ENCODE data around the gene WDPCP. TPM values are rescaled to one million over a fixed set of nuclear protein-coding genes. Genes with fewer than 3 reads are reported as not detected.

The WDPCP gene
- total RNA-seq, 4 donors from 2014 or later, result 2.6 to 15.5 (median 10.9) TPM

GRCh38 chr2:63099032-63099431 is 489.2 kb downstream of the WDPCP start:
- in situ Hi-C loops (cut with MboI; ENCODE audit: low pct_ligation_motif_present in 1 of 4, low pct_unique_long_range_greater_than_20kb in 1 of 4, low sequenced_read_pairs in 3 of 4), result no loop called here
- no peak overlapping the region for H3K27ac ChIP-seq
- intact Hi-C loops (cut with DNase I; ENCODE audit: low total_unique reads), result no loop called here
- no peaks in the 10 kb centered on the region for H3K36me3 ChIP-seq
- no peaks in the 10 kb centered on the region for H3K4me1 ChIP-seq
- WGBS, 2 donors (ENCODE audit: low coverage in 1 of 2), result 91 to 100% methylated on average over 1 of the region's 1 CpG
- no peaks in the 10 kb centered on the region for H3K27me3 ChIP-seq
- DNase-seq, result no peak
- no peaks in the 10 kb centered on the region for H3K9me3 ChIP-seq
- TF ChIP-seq EP300 (IDR thresholded peaks at IDR 0.05; ENCODE audit: low read depth) (no peak), CTCF (IDR thresholded peaks at IDR 0.05) (no peak), POLR2A (IDR thresholded peaks at IDR 0.05) (no peak), POLR2AphosphoS5 (IDR thresholded peaks at IDR 0.05) (no peak)
- H3K4me3 ChIP-seq, result no peak overlapping the region

DNA sequence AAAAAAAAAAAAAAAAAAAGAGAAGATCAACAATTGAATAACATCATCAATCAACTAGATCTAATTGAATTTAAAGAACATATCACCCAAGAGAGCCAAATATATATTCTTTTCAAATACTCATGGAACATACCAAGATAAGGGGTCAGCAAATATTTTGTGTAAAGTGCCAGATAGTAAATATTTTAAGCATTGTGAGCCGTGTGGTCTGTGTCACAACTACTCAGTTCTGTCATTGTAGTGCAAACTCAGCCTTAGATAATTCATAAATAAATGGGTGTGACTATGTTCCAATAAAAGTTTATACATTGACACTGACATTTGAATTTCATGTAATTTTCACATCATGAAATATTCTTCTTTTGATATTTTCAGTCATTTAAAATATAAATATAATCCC is 491.8 kb downstream of the WDPCP start:
- TF ChIP-seq POLR2A (IDR thresholded peaks at IDR 0.05), result no peak
- TF ChIP-seq EP300 (IDR thresholded peaks at IDR 0.05; ENCODE audit: low read depth), result no peak
- TF ChIP-seq POLR2AphosphoS5 (IDR thresholded peaks at IDR 0.05), result no peak
- TF ChIP-seq CTCF (IDR thresholded peaks at IDR 0.05), result no peak
- intact Hi-C loops (cut with DNase I; ENCODE audit: low total_unique reads) (no loop called here), in situ Hi-C loops (cut with MboI; ENCODE audit: low pct_ligation_motif_present in 1 of 4, low pct_unique_long_range_greater_than_20kb in 1 of 4, low sequenced_read_pairs in 3 of 4) (no loop called here)
- H3K9me3 ChIP-seq, result no peaks in the 10 kb centered on the region
- 17 to 47% methylated on average over 1 of the region's 1 CpG for WGBS, 2 donors (ENCODE audit: low coverage in 1 of 2)
- H3K4me3 ChIP-seq, result no peak overlapping the region
- no peaks in the 10 kb centered on the region for H3K36me3 ChIP-seq
- no peaks in the 10 kb centered on the region for H3K4me1 ChIP-seq
- no peak overlapping the region for H3K27ac ChIP-seq
- H3K27me3 ChIP-seq, result no peaks in the 10 kb centered on the region
- DNase-seq, result no peak

GRCh38 chr2:63093502-63093901 is 494.8 kb downstream of the WDPCP start:
- H3K36me3 ChIP-seq, result no peaks in the 10 kb centered on the region
- in situ Hi-C loops (cut with MboI; ENCODE audit: low pct_ligation_motif_present in 1 of 4, low pct_unique_long_range_greater_than_20kb in 1 of 4, low sequenced_read_pairs in 3 of 4), result no loop called here
- H3K4me1 ChIP-seq, result no peaks in the 10 kb centered on the region
- no peaks in the 10 kb centered on the region for H3K27me3 ChIP-seq
- intact Hi-C loops (cut with DNase I; ENCODE audit: low total_unique reads), result no loop called here
- DNase-seq, result no peak
- H3K9me3 ChIP-seq, result no peaks in the 10 kb centered on the region
- TF ChIP-seq EP300 (IDR thresholded peaks at IDR 0.05; ENCODE audit: low read depth) (no peak), CTCF (IDR thresholded peaks at IDR 0.05) (no peak), POLR2A (IDR thresholded peaks at IDR 0.05) (no peak), POLR2AphosphoS5 (IDR thresholded peaks at IDR 0.05) (no peak)
- no peak overlapping the region for H3K4me3 ChIP-seq
- H3K27ac ChIP-seq, result no peak overlapping the region
- 85 to 86% methylated on average over 1 of the region's 1 CpG for WGBS, 2 donors (ENCODE audit: low coverage in 1 of 2)

DNA sequence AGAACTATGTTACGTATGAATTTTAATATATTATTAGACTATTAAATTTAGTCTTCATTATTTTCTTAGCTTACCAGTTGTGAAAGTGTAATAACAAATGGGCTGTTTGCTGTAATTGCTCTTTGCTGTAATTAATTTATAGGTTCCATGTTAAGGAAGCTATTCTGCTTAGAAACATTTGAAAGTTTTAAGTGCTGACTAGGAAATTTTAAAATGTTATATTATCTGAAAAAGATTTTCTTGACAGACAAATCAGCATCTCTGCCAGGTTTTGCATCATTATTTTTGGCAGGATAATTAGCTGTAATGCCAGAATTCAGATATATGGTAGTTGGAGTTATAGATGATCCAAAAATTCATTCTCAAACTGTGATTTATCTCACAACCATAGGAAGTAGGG is 495.4 kb downstream of the WDPCP start:
- in situ Hi-C loops (cut with MboI; ENCODE audit: low pct_ligation_motif_present in 1 of 4, low pct_unique_long_range_greater_than_20kb in 1 of 4, low sequenced_read_pairs in 3 of 4), result no loop called here
- no peak overlapping the region for H3K4me3 ChIP-seq
- H3K4me1 ChIP-seq, result no peaks in the 10 kb centered on the region
- no peaks in the 10 kb centered on the region for H3K27me3 ChIP-seq
- TF ChIP-seq EP300 (IDR thresholded peaks at IDR 0.05; ENCODE audit: low read depth) (no peak), CTCF (IDR thresholded peaks at IDR 0.05) (no peak), POLR2AphosphoS5 (IDR thresholded peaks at IDR 0.05) (no peak), POLR2A (IDR thresholded peaks at IDR 0.05) (no peak)
- H3K36me3 ChIP-seq, result no peaks in the 10 kb centered on the region
- intact Hi-C loops (cut with DNase I; ENCODE audit: low total_unique reads), result no loop called here
- 4 to 24% methylated on average over 1 of the region's 1 CpG for WGBS, 2 donors (ENCODE audit: low coverage in 1 of 2)
- no peaks in the 10 kb centered on the region for H3K9me3 ChIP-seq
- no peak overlapping the region for H3K27ac ChIP-seq
- DNase-seq, result no peak
